Erythroblast (primary cell): ENCODE results near the gene COP1.
"Not testable (repeated sequence)": the region's sequence is repeated elsewhere in the genome, so short reads cannot be mapped to it uniquely, and the experiment has no call there.

Experiments
- GATA1 ChIP-seq: IDR thresholded peaks from 2 replicates; pipeline ENCODE4 v1.6.1; 2011; ENCODE audit warnings: low read depth, mild to moderate bottlenecking, control low read depth, low read length, moderate library complexity
- POLR2A ChIP-seq: IDR thresholded peaks from 2 replicates; pipeline ENCODE4 v1.6.1; 2011; ENCODE audit warnings: mild to moderate bottlenecking, low read length

- TF ChIP-seq POLR2A, GATA1: not testable (repeated sequence)
Measured at GRCh38 chr1:176233657-176234056, 26.6 kb upstream of the COP1 start.
